SK-N-SH (cell line): ENCODE measurements around the gene RASA4B. TPM values are rescaled to one million over a fixed set of nuclear protein-coding genes. Genes with fewer than 3 reads are reported as not detected.
"Not testable (repeated sequence)": the region's sequence is repeated elsewhere in the genome, so short reads cannot be mapped to it uniquely, and the experiment has no call there.

ENCODE experiments used
- CTCF ChIA-PET: fragments of 300-600, 350-600 bp; formaldehyde crosslinking; extraction: SDS; loops from one replicate; lab custom pipeline; 2021; lab: Yijun Ruan, JAX
- POLR2A ChIA-PET: fragments of 350-600 bp; sonication (Branson Sonifier 250); formaldehyde crosslinking; extraction: SDS; loops from one replicate; lab custom pipeline; 2020; ENCODE audit warnings: antibody characterized with exemption, inconsistent platforms; lab: Yijun Ruan, JAX
- DNase-seq: peaks from one replicate; pipeline ENCODE4 v3.0.0; 2012
- H2AFZ ChIP-seq: fragments of 200-600 bp; sonication (generic); 2 replicates; pipeline ENCODE4 v1.8.1; 2016; ENCODE audit warnings: antibody characterized with exemption, mild to moderate bottlenecking, low read depth
- H3F3A ChIP-seq: fragments of 200-600 bp; sonication (generic); replicated peaks from 2 replicates; pipeline ENCODE3; 2016; ENCODE audit warnings: antibody characterized with exemption, mild to moderate bottlenecking; ENCODE audit not compliant: insufficient read depth
- H3K27ac ChIP-seq, 2 experiments: fragments of 200-500 bp in 1 of 2; fragments of 200-600 bp in 1 of 2; sonication (Bioruptor generic) in 1 of 2; sonication (generic), shearing (Covaris generic) in 1 of 2; 2 replicates each; pipeline versions ENCODE4 v1.5.1 to v1.6.1; 2014 to 2016; ENCODE audit warnings: low read depth in 2 of 2, inconsistent platforms in 1 of 2, low read length in 1 of 2, mild to moderate bottlenecking in 1 of 2, mixed read lengths in 1 of 2
- H3K27me3 ChIP-seq: fragments of 200-600 bp; sonication (generic), shearing (Covaris generic); 2 replicates; pipeline ENCODE4 v1.6.1; 2016; ENCODE audit warnings: mixed run types; ENCODE audit not compliant: insufficient read depth
- H3K36me3 ChIP-seq, 2 experiments: fragments of 200-500 bp in 1 of 2; fragments of 200-600 bp in 1 of 2; sonication (Bioruptor generic) in 1 of 2; sonication (generic) in 1 of 2; replicated peaks in 1 of 2; 2 replicates each; pipeline versions ENCODE3 to v1.5.1; 2014 to 2016; ENCODE audit warnings: low read length in 1 of 2, mild to moderate bottlenecking in 1 of 2; ENCODE audit not compliant: insufficient read depth in 2 of 2, control insufficient read depth in 1 of 2
- H3K4me1 ChIP-seq, 2 experiments: fragments of 200-500 bp in 1 of 2; fragments of 200-600 bp in 1 of 2; sonication (Bioruptor generic) in 1 of 2; sonication (generic), shearing (Covaris generic) in 1 of 2; 2 replicates each; pipeline versions ENCODE4 v1.5.1 to v1.6.1; 2014 to 2016; ENCODE audit warnings: low read depth in 1 of 2, low read length in 1 of 2, mixed run types in 1 of 2; ENCODE audit not compliant: insufficient read depth in 2 of 2, control insufficient read depth in 1 of 2
- H3K4me2 ChIP-seq: fragments of 200-600 bp; sonication (generic), shearing (Covaris generic); 2 replicates; pipeline ENCODE4 v1.6.1; 2017; ENCODE audit warnings: mixed run types
- H3K4me3 ChIP-seq, 2 experiments: fragments of 200-500 bp in 1 of 2; fragments of 200-600 bp in 1 of 2; sonication (Bioruptor generic) in 1 of 2; sonication (generic), shearing (Covaris generic) in 1 of 2; 2 replicates each; pipeline versions ENCODE4 v1.5.1 to v1.8.1; 2014 to 2016; ENCODE audit warnings: low read depth in 2 of 2, inconsistent platforms in 1 of 2, low read length in 1 of 2, mild to moderate bottlenecking in 1 of 2, mixed read lengths in 1 of 2, moderate library complexity in 1 of 2
- H3K79me2 ChIP-seq: fragments of 200-600 bp; sonication (generic); 2 replicates; pipeline ENCODE4 v1.8.1; 2017; ENCODE audit warnings: mild to moderate bottlenecking; ENCODE audit not compliant: insufficient read depth
- H3K9ac ChIP-seq: fragments of 200-600 bp; sonication (generic); 2 replicates; pipeline ENCODE4 v1.6.1; 2017; ENCODE audit warnings: mixed run types
- H3K9me2 ChIP-seq: fragments of 200-600 bp; sonication (generic); 2 replicates; pipeline ENCODE4 v1.6.1; 2017; ENCODE audit warnings: mixed run types
- H3K9me3 ChIP-seq: fragments of 200-600 bp; sonication (generic); 2 replicates; pipeline ENCODE4 v1.6.1; 2017; ENCODE audit warnings: mixed run types, mild to moderate bottlenecking, moderate library complexity
- H4K20me1 ChIP-seq: fragments of 200-600 bp; sonication (generic); 2 replicates; pipeline ENCODE4 v1.6.1; 2017; ENCODE audit warnings: mild to moderate bottlenecking, mixed run types; ENCODE audit not compliant: insufficient read depth
- WGBS: methylation state at CpG from one replicate; pipeline ENCODE4 v1.1.6; 2017; ENCODE audit warnings: low lambda C conversion rate; 5-methylcytosine and 5-hydroxymethylcytosine counted together
- polyA plus RNA-seq, 3 experiments: library from polyadenylated mRNA; depleted of rRNA; stranded (reverse); fragments of >200 nt; gene quantifications; 2 replicates each; pipeline ENCODE4 v1.2.3, GENCODE V29; 2012

The RASA4B gene
- polyA plus RNA-seq, 1 of the 3 experiments (the other 2 are of a cell fraction) = 19.5 TPM

GRCh38 chr7:102494026-102494425, 23.6 kb downstream of the RASA4B start:
- POLR2A ChIA-PET, H3K27ac ChIP-seq, H3K4me1 ChIP-seq, DNase-seq, H4K20me1 ChIP-seq, CTCF ChIA-PET, H3F3A ChIP-seq, H3K4me3 ChIP-seq, H3K9me2 ChIP-seq, H3K4me2 ChIP-seq, H2AFZ ChIP-seq, H3K36me3 ChIP-seq, H3K9ac ChIP-seq, H3K79me2 ChIP-seq, H3K27me3 ChIP-seq, H3K9me3 ChIP-seq: not testable (repeated sequence)
- WGBS = no CpG with 5 or more reads among the region's 15 CpGs

DNA sequence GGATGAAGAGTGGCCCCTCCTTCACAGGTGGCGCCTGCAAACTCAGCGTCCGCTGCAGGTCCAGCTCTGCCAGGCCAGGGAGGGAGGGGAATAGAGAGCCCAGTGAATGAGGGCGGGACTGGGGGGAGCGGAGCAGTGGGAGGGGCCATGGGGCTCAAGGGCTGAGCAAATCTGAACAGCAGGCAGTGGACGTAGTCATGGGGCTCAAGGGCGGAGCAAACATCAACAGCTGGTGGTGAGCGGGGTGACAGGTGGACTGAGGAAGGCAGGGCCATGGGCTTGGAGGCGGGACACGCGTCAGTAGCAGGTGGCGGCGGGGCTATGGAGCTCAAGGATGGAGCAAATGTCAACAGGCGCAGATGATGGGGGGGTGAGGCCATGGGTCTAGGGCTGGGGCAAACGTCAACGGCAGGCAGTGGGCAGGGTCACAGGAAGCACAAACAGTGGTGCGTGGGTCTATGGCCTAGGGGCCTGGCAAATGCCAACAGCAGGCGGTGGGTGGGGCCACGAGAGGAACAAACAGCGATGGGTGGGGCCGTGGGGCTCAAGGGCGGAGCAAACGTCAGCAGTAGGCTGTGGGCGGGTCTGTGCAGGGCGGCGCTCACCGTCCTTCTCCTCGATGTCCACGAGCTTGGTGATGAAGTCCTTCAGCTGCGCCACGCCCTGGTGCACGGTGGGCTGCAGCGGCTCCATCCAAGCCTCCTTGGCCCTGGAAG, 24.2 kb downstream of the RASA4B start:
- H3K9me2 ChIP-seq, H3K9ac ChIP-seq, H3K4me3 ChIP-seq, H3K4me1 ChIP-seq, H3K27me3 ChIP-seq, H3F3A ChIP-seq, H3K4me2 ChIP-seq, H3K27ac ChIP-seq, H4K20me1 ChIP-seq, H3K36me3 ChIP-seq, H3K79me2 ChIP-seq, POLR2A ChIA-PET, CTCF ChIA-PET, H3K9me3 ChIP-seq, H2AFZ ChIP-seq, DNase-seq: not testable (repeated sequence)
- 72% methylated on average over 6 of the region's 33 CpGs for WGBS

- H3K4me1 ChIP-seq, H3K4me2 ChIP-seq, H3K4me3 ChIP-seq, H3K9me3 ChIP-seq, H2AFZ ChIP-seq, DNase-seq, H3K36me3 ChIP-seq, H3K9ac ChIP-seq, H3K27me3 ChIP-seq, CTCF ChIA-PET, H3K9me2 ChIP-seq, H4K20me1 ChIP-seq, POLR2A ChIA-PET, H3K27ac ChIP-seq, H3F3A ChIP-seq, H3K79me2 ChIP-seq: not testable (repeated sequence)
- WGBS = 100% methylated on average over 3 of the region's 12 CpGs
Observed at GRCh38 chr7:102490529-102491075, 27.0 kb downstream of the RASA4B start.

DNA sequence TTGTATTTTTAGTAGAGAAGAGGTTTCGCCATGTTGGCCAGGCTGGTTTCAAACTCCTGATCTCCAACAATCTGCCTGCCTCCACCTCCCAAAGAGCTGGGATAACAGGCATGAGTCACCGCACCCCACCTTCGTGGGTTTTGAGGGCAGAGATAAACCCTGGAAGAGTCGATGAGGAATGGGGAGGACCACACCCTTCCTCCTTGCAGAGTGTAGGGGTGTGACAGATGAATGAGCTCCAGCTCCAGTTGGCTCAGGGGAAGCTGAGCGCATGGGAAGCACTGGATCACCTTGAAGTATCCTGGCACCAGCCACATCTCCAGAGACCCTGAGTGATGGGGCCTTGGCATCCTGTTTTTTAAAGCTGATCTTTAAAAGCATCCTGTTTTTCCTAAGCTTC, 33.3 kb downstream of the RASA4B start:
- H3K4me3 ChIP-seq, DNase-seq, H3K27me3 ChIP-seq, H3K4me1 ChIP-seq, H3K79me2 ChIP-seq, H3K4me2 ChIP-seq, H4K20me1 ChIP-seq, H3K9me2 ChIP-seq, CTCF ChIA-PET, H2AFZ ChIP-seq, H3K9ac ChIP-seq, H3K9me3 ChIP-seq, H3K36me3 ChIP-seq, H3K27ac ChIP-seq, H3F3A ChIP-seq, POLR2A ChIA-PET: not testable (repeated sequence)
- no CpG with 5 or more reads among the region's 5 CpGs for WGBS

DNA sequence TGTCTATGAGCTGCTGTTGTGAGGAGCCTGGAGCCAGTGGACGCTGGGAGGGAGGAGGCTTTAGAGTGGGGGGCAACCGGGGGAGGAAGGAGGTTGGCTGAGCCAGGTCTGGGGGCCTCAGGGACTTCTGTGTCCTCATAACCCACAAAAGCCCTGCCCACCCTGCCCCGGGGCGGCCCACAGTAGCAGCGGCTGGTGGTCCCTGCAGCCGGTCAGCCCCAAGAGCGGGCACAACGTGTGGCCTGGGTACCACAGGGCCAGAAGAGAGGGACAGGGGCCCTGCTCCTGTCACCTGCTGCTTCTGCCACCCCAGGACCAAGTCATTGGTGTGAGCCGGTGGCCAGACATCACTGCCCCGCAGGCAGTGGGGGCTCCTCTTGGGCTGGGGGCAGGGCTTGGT, 35.6 kb downstream of the RASA4B start:
- H3K9me3 ChIP-seq, H3K36me3 ChIP-seq, H3K4me1 ChIP-seq, H3K9me2 ChIP-seq, H3K4me2 ChIP-seq, H3K4me3 ChIP-seq, POLR2A ChIA-PET, H3K9ac ChIP-seq, H3K27ac ChIP-seq, DNase-seq, H2AFZ ChIP-seq, H4K20me1 ChIP-seq, H3K27me3 ChIP-seq, H3F3A ChIP-seq, H3K79me2 ChIP-seq, CTCF ChIA-PET: not testable (repeated sequence)
- WGBS = no CpG with 5 or more reads among the region's 10 CpGs
